GM15510 (cell line): ENCODE measurements around the gene IGFBP2.

Experiments
- POLR2A ChIP-seq: IDR thresholded peaks from 3 replicates; pipeline ENCODE4 v1.6.1; 2011; ENCODE audit warnings: borderline replicate concordance; ENCODE audit not compliant: insufficient read length; ENCODE audit errors: extremely low read depth

Gene IGFBP2

GRCh38 chr2:216606551-216607276 is 26.5 kb upstream of the IGFBP2 start:
- TF ChIP-seq POLR2A = no peak

GRCh38 chr2:216607277-216607560 is 26.0 kb upstream of the IGFBP2 start:
- no peak for TF ChIP-seq POLR2A

- no peak for TF ChIP-seq POLR2A
These were observed 24.7 kb upstream of the IGFBP2 start for GRCh38 chr2:216608525-216608924.

- TF ChIP-seq POLR2A = no peak
These were observed 17.7 kb upstream of the IGFBP2 start for GRCh38 chr2:216615298-216616082.

- TF ChIP-seq POLR2A = no peak
These were observed 17.0 kb upstream of the IGFBP2 start for GRCh38 chr2:216616083-216616678.

GRCh38 chr2:216617159-216617815 is 15.9 kb upstream of the IGFBP2 start:
- TF ChIP-seq POLR2A = no peak

GRCh38 chr2:216618785-216619184 is 14.4 kb upstream of the IGFBP2 start:
- no peak for TF ChIP-seq POLR2A

- no peak for TF ChIP-seq POLR2A
These were observed 13.5 kb upstream of the IGFBP2 start for GRCh38 chr2:216619411-216620393.

GRCh38 chr2:216620786-216621185 is 12.4 kb upstream of the IGFBP2 start:
- TF ChIP-seq POLR2A = no peak

GRCh38 chr2:216621292-216621691 is 11.9 kb upstream of the IGFBP2 start:
- no peak for TF ChIP-seq POLR2A

GRCh38 chr2:216622526-216622925 is 10.7 kb upstream of the IGFBP2 start:
- no peak for TF ChIP-seq POLR2A

- no peak for TF ChIP-seq POLR2A
These were observed 9.0 kb upstream of the IGFBP2 start for GRCh38 chr2:216624251-216624650.

- TF ChIP-seq POLR2A = no peak
These were observed 6.9 kb upstream of the IGFBP2 start for GRCh38 chr2:216626168-216626874.

- no peak for TF ChIP-seq POLR2A
These were observed 6.4 kb upstream of the IGFBP2 start for GRCh38 chr2:216626875-216627245.
